Cardiac muscle cell (in vitro differentiated cells and primary cell): Measurements from ENCODE around the gene CBX5. TPM values are rescaled to one million over a fixed set of nuclear protein-coding genes. Genes with fewer than 3 reads are reported as not detected.

Source experiments
- DNase-seq, 2 donors: peaks; one replicate each; pipeline versions ENCODE4 v3.0.0 to v3.0.0-alpha.2; 2010 to 2017; ENCODE audit warnings: low read depth in 1 of 2, low spot score in 1 of 2
- H3K27ac ChIP-seq: fragments of 200-600 bp; sonication (generic); 2 replicates; pipeline ENCODE4 v1.5.1; 2016
- H3K27me3 ChIP-seq: fragments of 200-600 bp; sonication (generic); 2 replicates; pipeline ENCODE4 v1.6.0; 2016; ENCODE audit warnings: control low read depth
- H3K36me3 ChIP-seq: fragments of 200-600 bp; sonication (generic); 2 replicates; pipeline ENCODE4 v1.5.1; 2016; ENCODE audit warnings: control low read depth
- H3K4me1 ChIP-seq: fragments of 200-600 bp; sonication (generic); 2 replicates; pipeline ENCODE4 v1.8.1; 2017; ENCODE audit warnings: low read depth, mild to moderate bottlenecking, mixed run types
- H3K4me3 ChIP-seq: fragments of 200-600 bp; sonication (generic); 2 replicates; pipeline ENCODE4 v1.5.1; 2016; ENCODE audit warnings: mild to moderate bottlenecking
- H3K9me3 ChIP-seq: fragments of 200-600 bp; sonication (generic); 2 replicates; pipeline ENCODE4 v1.5.1; 2017; ENCODE audit warnings: low read depth, mild to moderate bottlenecking, control low read depth
- CTCF ChIP-seq: IDR thresholded peaks from 2 replicates; pipeline ENCODE4 v1.5.1; 2012; ENCODE audit warnings: low read depth, mild to moderate bottlenecking, low read length
- polyA plus RNA-seq: library from polyadenylated mRNA; unstranded; fragments of >200 nt; fragmentation: Nextera tagmentation; extraction: Ambion mirVana; gene quantifications from 2 replicates; pipeline ENCODE4 v1.2.1, GENCODE V29; 2016
- total RNA-seq: library from RNA; depleted of rRNA; stranded (reverse); fragments of >200 nt; gene quantifications from 2 replicates; pipeline ENCODE4 v1.2.3, GENCODE V29; 2016

Gene CBX5
- total and polyA plus RNA-seq, 2 experiments from 2014 or later, result 49.5 to 98.3 TPM

- peak; percentile 94 for DNase-seq
These were observed 65.1 kb downstream of the CBX5 start for GRCh38 chr12:54214553-54215406.

GRCh38 chr12:54213079-54213478 is 66.8 kb downstream of the CBX5 start:
- H3K36me3 ChIP-seq, result no peaks in the 10 kb centered on the region
- no peak overlapping the region for H3K4me3 ChIP-seq
- peaks cover 7% of the 10 kb centered on the region for H3K4me1 ChIP-seq
- no peak overlapping the region for H3K27ac ChIP-seq
- DNase-seq, result no peak
- no peaks in the 10 kb centered on the region for H3K9me3 ChIP-seq
- peaks cover 24% of the 10 kb centered on the region for H3K27me3 ChIP-seq
- peak; percentile 19 for TF ChIP-seq CTCF

More at GRCh38 chr12:54214553-54215406, 65.1 kb downstream of the CBX5 start:
- Histone ChIP-seq H3K27ac (no peak overlapping the region), H3K27me3 (peaks cover 35% of the 10 kb centered on the region), H3K4me1 (peaks cover 7% of the 10 kb centered on the region), H3K9me3 (no peaks in the 10 kb centered on the region), H3K36me3 (no peaks in the 10 kb centered on the region), H3K4me3 (no peak overlapping the region)
- peak; percentile 98 for TF ChIP-seq CTCF

GRCh38 chr12:54211920-54212319 is 68.0 kb downstream of the CBX5 start:
- no peaks in the 10 kb centered on the region for H3K36me3 ChIP-seq
- DNase-seq, result no peak
- no peak for TF ChIP-seq CTCF
- no peaks in the 10 kb centered on the region for H3K4me1 ChIP-seq
- H3K27ac ChIP-seq, result no peak overlapping the region
- peaks cover 18% of the 10 kb centered on the region for H3K27me3 ChIP-seq
- H3K4me3 ChIP-seq, result no peak overlapping the region
- H3K9me3 ChIP-seq, result no peaks in the 10 kb centered on the region

- Histone ChIP-seq H3K9me3 (no peaks in the 10 kb centered on the region), H3K4me3 (no peak overlapping the region), H3K36me3 (no peaks in the 10 kb centered on the region), H3K4me1 (no peaks in the 10 kb centered on the region), H3K27me3 (peaks cover 19% of the 10 kb centered on the region), H3K27ac (no peak overlapping the region)
- no peak for DNase-seq
- no peak for TF ChIP-seq CTCF
These were observed 69.5 kb downstream of the CBX5 start for GRCh38 chr12:54210400-54210790.

- Histone ChIP-seq H3K4me1 (no peaks in the 10 kb centered on the region), H3K4me3 (no peak overlapping the region), H3K36me3 (no peaks in the 10 kb centered on the region), H3K9me3 (no peaks in the 10 kb centered on the region), H3K27ac (no peak overlapping the region), H3K27me3 (peaks cover 37% of the 10 kb centered on the region)
- DNase-seq, result no peak
- no peak for TF ChIP-seq CTCF
These were observed 71.3 kb downstream of the CBX5 start for GRCh38 chr12:54208591-54208990.
